ENCODE measurements around the gene HSPBP1.
A peak's percentile ranks its signal among the peaks of the same experiment; 100 is the strongest.

HSPBP1 gene

DNA sequence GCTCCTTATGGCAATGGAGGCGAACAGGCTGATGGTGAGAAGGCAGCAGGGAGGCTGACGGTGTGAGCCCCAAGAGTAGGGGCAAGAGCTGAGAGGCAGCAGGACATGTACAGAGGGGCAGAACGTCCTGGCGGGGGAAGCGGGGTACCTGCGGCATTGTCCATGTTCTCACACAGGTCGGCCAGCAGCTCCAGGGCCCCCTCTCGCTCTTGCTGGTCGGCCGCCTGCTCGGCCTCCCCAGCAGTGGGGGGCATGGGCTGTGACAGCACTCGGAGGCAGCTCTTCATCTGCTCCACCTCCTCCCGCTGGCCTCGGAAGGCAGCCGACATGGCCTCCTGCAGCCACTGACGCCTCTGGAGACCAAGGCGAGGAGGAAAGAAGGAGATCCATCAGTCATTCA, 2.4 kb downstream of the HSPBP1 start:
- DNase-seq (ENCODE audit: extremely low spot score, insufficient read length, low read depth) (no peak), FAIRE-seq (no peak)

- DNase-seq (ENCODE audit: extremely low spot score, insufficient read length, low read depth) = no peak
- peak; percentile 18 for FAIRE-seq
These were observed 3.0 kb downstream of the HSPBP1 start for GRCh38 chr19:55276720-55277430.

DNA sequence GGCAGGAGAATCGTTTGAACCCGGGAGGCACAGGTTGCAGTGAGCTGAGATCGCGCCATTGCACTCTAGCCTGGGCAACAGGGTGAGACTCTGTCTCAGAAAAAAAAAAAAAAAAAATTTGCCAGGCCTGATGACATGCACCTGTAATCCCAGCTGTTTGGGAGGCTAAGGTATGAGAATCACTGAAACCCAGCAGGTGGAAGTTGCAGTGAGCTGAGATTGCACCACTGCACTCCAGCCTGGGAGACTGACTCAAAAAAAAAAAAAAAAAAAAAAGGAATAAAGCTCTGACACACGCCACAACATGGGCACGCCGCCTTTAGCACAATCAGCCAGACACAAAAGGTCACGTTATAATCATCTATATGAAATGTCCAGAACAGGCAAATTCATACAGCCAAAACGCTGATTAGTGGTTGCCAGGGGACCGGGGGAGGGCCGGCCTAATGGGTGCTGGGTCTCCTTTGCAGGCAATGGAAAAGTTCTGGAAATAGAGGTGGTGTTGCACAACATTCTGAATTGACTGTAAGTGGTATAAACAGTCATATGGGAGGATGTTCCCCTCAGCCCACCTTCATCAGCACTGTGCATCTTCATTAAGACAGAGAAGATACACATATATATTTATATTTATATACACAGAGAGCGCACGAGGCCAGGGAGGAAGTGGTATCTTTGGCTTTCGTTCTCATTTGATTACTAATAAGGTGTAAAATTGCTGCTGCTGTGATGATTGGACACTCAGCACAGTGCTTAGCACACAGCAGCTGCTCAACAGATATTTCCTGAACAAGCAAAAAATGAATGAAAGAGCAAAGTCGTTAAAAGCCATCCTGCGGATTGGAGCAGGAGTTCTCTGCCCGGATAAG, 3.8 kb downstream of the HSPBP1 start:
- DNase-seq (ENCODE audit: extremely low spot score, insufficient read length, low read depth) (no peak), FAIRE-seq (peak; percentile 79)

DNA sequence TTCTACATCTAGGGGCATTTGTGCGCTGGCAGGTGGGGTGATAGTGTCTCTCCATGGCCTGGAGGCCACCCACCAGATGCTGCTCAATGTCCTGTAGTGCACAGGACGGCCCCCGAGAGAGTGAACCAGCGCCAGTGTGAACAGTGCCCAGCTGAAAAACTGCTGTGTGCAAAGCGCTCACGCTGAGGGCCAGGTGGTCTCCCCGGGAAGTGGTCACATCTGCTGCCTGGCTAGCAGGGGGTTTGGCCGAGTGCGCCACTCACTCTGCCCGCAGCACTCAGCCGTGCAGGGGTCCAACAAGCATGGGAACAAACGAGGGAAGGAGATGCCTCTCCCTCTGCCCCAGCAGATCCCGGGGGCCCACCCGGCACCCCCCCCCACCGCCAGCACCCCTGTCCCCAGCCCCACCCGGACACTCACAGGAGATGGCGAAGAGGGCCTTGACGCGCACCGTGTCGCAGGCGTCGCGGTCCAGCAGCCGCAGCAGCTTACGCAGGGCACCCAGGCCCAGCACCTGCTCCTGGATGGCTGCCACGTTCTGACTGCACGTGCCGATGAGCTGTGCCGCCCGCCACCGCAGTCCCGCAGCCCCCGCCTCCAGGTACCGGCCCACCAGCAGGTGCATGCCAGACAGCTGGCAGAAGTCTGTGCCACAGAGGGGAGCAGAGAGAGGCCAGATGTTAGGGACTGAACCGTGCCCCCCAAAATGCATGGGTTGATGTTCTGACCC, 5.8 kb downstream of the HSPBP1 start:
- no peak for DNase-seq (ENCODE audit: extremely low spot score, insufficient read length, low read depth)
- FAIRE-seq = no peak

- FAIRE-seq (no peak), DNase-seq (ENCODE audit: extremely low spot score, insufficient read length, low read depth) (no peak)
These were observed 7.8 kb downstream of the HSPBP1 start for GRCh38 chr19:55272142-55272541.

DNA sequence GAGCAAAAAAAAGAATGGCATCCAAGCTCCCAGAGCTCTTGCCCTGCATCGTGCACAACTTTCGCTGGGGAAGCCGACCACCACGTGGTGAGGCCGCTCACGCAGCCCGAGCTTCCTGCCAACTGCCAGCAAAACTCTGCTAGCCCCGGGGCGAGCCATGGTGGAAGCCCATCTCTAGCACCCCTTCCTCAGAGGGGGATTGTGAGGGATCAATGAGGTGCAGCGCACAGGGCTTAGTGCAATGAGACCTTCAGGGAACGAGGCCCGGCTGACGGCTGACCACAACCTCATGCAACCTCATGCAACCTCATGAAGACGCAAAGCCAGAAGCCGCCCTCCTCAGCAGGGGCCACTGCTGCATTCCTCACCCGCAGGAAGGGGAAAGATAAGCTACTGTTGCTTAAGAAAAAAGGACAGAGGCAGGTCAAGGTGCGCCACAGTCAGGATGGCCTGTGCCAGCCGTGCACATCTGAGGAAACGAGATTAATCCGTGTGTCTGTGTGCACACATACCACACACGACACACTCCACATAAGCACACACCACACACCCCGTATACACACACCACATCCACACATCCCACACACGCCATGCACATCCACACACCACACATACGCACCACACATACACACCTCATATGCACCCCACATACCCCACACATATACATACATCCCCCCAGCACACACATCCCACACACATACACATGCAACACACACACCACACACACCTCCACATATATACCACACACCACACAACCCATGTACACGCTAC, 9.6 kb downstream of the HSPBP1 start:
- FAIRE-seq = no peak

GRCh38 chr19:55269299-55269698, 10.6 kb downstream of the HSPBP1 start:
- FAIRE-seq (no peak), DNase-seq (ENCODE audit: extremely low spot score, insufficient read length, low read depth) (no peak)

More for the DNA sequence above, 9.6 kb downstream of the HSPBP1 start:
- no peak for DNase-seq (ENCODE audit: extremely low spot score, insufficient read length, low read depth)

- DNase-seq (ENCODE audit: extremely low spot score, insufficient read length, low read depth) (no peak), FAIRE-seq (no peak)
These were observed 13.1 kb downstream of the HSPBP1 start for GRCh38 chr19:55266840-55267239.

GRCh38 chr19:55266404-55266803, 13.5 kb downstream of the HSPBP1 start:
- FAIRE-seq = no peak
- DNase-seq (ENCODE audit: extremely low spot score, insufficient read length, low read depth) = no peak

DNA sequence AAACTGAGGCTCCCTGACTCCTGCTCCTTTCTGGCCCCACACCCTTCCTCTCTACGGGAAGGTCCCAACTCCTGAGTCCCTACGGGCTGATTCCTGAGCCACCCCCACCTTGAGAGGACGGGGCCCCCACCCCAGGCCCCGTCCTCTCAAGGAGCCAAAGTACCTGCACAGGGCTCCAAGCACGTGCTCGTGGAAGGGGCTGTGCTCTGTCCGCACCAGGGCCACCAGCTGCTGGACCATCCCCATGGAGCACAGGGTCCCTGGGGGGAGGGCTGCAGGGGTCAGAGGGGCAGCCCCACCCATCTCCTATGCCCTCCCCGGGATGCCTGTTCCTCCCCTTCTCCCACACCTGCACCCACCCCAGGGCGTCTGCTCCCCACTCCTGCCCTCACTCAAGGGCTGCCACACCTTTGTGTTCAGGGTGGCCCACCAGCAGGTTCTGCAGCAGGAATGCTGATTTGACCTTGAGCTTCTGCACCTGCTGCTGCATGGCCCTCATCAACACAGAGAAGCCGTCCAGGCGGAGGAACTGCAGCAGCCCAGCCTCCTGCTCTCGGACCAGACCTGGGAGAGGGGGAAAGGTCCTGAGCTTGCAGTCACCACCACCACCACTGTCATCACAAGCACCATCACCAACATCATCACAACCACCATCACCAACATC, 14.1 kb downstream of the HSPBP1 start:
- FAIRE-seq (no peak), DNase-seq (ENCODE audit: extremely low spot score, insufficient read length, low read depth) (no peak)

DNA sequence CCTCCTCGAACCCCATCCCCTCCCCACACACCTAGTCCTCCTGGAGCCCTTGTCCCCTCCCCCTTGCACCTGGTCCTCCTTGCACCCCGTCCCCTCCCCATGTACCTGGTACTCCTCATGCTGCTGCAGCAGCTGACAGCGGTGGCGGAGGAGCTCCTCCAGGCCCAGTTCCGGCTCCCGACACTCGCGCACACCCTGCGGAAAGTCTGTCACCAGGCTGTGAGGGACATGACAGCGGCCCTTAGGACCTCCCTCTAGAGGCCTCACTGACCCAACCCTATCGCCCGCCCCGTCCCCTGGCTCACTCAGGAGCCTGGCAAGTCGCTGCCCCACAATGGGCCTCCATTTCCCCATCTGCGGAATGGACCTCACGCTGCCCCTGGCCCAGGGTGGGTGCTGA, 14.7 kb downstream of the HSPBP1 start:
- FAIRE-seq (no peak), DNase-seq (ENCODE audit: extremely low spot score, insufficient read length, low read depth) (no peak)

DNA sequence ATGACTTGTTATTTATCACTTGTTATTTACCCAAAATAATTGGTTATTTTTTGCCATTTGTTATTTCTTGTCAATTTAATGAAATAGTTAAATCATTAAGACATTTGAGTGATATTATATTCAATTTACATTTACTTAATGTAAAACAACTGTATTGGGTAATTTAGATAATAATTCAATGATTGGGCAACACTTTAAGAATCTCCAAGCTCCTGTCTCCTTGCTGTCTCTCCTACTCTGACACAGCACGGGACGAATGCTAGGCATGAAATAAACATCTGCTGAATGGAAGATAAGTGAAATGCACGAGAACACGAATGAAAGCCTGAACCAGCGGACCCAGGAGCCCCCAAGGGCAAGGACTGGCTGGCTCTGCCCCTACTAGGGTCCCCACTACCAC, 15.4 kb downstream of the HSPBP1 start:
- no peak for DNase-seq (ENCODE audit: extremely low spot score, insufficient read length, low read depth)
- no peak for FAIRE-seq

DNA sequence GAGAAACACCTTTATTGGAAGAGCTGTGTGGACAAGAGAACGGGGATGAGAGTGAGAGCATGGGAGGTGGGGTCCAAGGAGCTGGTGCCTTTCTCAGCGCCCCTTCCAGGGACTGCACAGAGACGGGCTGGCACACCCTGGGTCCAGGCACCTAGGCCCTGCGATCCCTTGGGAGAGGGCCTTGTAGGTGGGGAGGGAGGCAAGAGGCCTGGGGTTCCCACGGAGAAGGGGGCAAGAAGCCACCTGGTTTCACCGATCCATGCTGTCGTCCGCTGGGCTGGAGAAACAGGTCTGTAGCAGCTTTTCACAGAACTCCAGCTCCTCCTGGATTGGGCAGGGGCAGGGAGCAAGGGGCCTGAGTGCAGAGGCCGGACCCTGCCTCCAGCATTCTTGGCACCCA, 17.6 kb downstream of the HSPBP1 start:
- FAIRE-seq = no peak
- DNase-seq (ENCODE audit: extremely low spot score, insufficient read length, low read depth) = no peak

DNA sequence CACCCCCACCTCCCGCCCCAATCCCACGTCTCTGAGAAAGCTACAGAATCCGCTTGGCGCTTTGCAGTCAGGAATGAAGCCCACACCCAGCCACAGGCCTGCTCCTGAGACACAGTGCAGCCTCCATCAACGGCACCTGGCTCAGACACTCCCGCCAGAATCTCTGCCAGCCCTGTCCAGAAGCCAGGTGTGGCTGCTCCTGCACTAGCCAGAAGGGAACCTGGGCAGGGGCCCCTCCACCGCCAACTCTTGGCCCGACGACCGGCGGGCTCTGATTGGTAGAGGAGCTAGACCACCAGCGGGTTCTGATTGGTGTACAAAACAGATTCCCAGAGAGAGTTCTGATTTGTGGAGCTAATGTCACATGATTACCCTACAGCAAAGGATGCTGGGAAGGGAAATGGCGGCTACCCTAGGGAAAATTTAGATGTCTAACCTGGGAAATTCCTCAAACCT, 18.2 kb downstream of the HSPBP1 start:
- no peak for FAIRE-seq

GRCh38 chr19:55259540-55260210, 20.2 kb downstream of the HSPBP1 start:
- no peak for FAIRE-seq
- DNase-seq (ENCODE audit: extremely low spot score, insufficient read length, low read depth) = no peak

More for the DNA sequence above, 18.2 kb downstream of the HSPBP1 start:
- DNase-seq (ENCODE audit: extremely low spot score, insufficient read length, low read depth) = no peak

GRCh38 chr19:55258828-55259539, 20.9 kb downstream of the HSPBP1 start, which contains the start of gene PPP6R1:
Gene PPP6R1, minus strand, starts transcription at chr19:55259017. Its CDS starts 11,914 bp downstream, at chr19:55247103.
- FAIRE-seq (peak; percentile 93), DNase-seq (ENCODE audit: extremely low spot score, insufficient read length, low read depth) (peak; percentile 96)

GRCh38 chr19:55258476-55258827, 21.5 kb downstream of the HSPBP1 start:
- DNase-seq (ENCODE audit: extremely low spot score, insufficient read length, low read depth) = no peak
- no peak for FAIRE-seq
